ENCODE data around the gene GJA4. TPM values are rescaled to one million over a fixed set of nuclear protein-coding genes. Genes with fewer than 3 reads are reported as not detected.

The GJA4 gene
- 21.4 TPM for total RNA-seq

DNA sequence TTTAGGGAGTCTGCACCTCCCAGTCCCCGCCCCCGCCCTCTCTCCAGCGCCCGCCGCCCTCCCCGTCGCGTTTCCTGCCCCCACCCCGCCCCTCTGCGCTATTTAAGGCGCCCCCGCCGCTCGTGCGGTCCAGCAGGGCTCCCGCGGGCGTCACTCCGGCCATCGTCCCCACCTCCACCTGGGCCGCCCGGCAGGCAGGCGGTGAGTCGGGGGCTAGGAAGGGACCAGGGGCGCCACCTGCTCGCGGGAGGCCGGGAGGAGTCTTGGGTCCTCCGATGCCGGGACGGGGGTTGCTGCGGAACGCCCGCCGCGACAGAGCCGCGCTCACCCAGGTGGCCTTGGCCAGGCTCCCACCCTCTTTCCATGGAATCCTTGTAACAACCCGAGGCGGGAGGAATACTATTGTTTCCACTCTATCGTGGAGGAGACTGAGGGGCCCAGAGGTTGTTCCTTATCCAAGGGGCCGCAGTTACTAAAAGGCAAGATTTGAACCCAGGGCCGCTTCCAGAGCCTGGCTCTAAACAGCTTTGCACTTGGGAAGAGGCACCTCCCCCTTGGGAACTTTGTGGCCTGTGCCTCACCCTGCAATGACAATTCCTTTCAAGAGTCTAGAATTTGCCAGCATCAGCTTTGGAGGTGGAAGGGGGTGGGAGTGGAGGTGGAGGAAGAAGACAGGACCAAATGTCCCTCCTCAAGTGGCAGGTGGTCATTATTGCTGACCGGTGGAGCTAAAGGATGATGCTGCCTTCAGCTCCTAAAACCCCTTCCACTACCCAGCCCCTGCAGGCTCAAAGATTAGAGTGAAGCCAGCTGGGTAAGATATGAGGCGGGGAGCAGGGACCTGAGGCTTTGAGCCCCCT is at the start of gene GJA4:
TSS of gene GJA4 (plus strand) at position 132 of the 860 bp plus-strand sequence. CDS start 1,215 bp downstream, outside the sequence.
- H3K9me3 ChIP-seq (ENCODE audit: control insufficient read depth in 3 of 3, low read length in 3 of 3), result no peaks in the 10 kb centered on the region
- peak within 1 kb of the TSS; percentile 79 for H3K27ac ChIP-seq (ENCODE audit: low read depth, low read length)
- H3K4me1 ChIP-seq (ENCODE audit: control insufficient read depth in 3 of 3, insufficient read depth in 3 of 3, low read length in 3 of 3), result peaks cover 3 to 10% (median 8%) of the 10 kb centered on the region in 3 donors
- peak within 1 kb of the TSS in 2 of 3 donors; percentile 62 to 76 for H3K9ac ChIP-seq (ENCODE audit: low read depth in 1 of 3, low read length in 3 of 3)
- H3K36me3 ChIP-seq (ENCODE audit: control insufficient read depth in 3 of 3, insufficient read depth in 3 of 3, low read length in 3 of 3), result peaks cover 8 to 23% (median 10%) of the 10 kb centered on the region in 3 donors
- peaks cover 12 to 20% (median 13%) of the 10 kb centered on the region in 3 donors for H3K27me3 ChIP-seq (ENCODE audit: control insufficient read depth in 3 of 3, insufficient read depth in 3 of 3, low read length in 3 of 3)
- peak within 1 kb of the TSS; percentile 54 to 67 (median 61) for H3K4me3 ChIP-seq (ENCODE audit: low read length in 3 of 3)

DNA sequence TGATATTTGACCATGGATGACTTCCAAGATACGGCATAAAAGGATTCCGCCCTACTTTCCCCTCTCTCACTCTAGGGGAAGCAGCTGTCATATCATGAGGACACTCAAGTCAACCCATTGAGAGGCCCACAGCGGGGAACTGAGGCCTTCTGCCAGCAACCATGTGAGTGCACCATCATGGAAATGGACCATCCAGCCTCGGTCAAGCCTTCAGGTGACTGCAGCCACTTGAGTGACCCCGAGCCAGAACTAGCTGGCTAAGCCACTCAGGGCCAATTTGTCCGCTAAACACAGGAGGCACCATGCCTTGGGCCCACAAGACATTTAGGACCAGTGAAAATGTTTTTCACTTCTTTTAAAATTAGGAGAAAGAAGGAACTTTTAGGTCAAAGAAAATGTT is 49.0 kb upstream of the GJA4 start:
- no peak overlapping the region for H3K9ac ChIP-seq (ENCODE audit: low read depth in 1 of 3, low read length in 3 of 3)
- H3K27me3 ChIP-seq (ENCODE audit: control insufficient read depth in 3 of 3, insufficient read depth in 3 of 3, low read length in 3 of 3), result peaks cover 9 to 44% (median 34%) of the 10 kb centered on the region in 3 donors
- H3K36me3 ChIP-seq (ENCODE audit: control insufficient read depth in 3 of 3, insufficient read depth in 3 of 3, low read length in 3 of 3), result no peaks in the 10 kb centered on the region
- no peak overlapping the region for H3K27ac ChIP-seq (ENCODE audit: low read depth, low read length)
- H3K9me3 ChIP-seq (ENCODE audit: control insufficient read depth in 3 of 3, low read length in 3 of 3), result no peaks in the 10 kb centered on the region
- peaks cover 0 to 3% (median 0%) of the 10 kb centered on the region in 3 donors for H3K4me1 ChIP-seq (ENCODE audit: control insufficient read depth in 3 of 3, insufficient read depth in 3 of 3, low read length in 3 of 3)
- no peak overlapping the region for H3K4me3 ChIP-seq (ENCODE audit: low read length in 3 of 3)

DNA sequence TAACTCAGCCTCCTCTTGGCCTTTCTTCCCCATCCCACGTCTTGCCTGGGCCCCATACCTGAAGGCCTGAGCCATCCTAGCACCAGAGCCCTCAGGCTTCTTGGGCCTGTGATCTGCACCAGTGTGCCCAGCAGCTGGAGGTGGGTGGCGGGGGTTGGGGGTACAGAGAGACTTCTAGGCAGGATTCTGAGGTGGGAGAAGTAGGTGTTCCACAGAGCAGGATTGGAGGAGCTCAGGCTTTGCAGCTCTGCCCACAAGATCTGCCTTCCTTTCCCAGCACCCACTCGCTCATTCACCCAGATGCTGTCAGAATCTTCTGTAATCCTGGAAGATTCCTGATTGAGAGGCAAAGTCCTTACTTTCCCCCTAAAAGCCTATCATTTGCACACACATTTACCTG is 47.9 kb upstream of the GJA4 start:
- no peak overlapping the region for H3K27ac ChIP-seq (ENCODE audit: low read depth, low read length)
- peaks cover 0 to 3% (median 0%) of the 10 kb centered on the region in 3 donors for H3K4me1 ChIP-seq (ENCODE audit: control insufficient read depth in 3 of 3, insufficient read depth in 3 of 3, low read length in 3 of 3)
- H3K36me3 ChIP-seq (ENCODE audit: control insufficient read depth in 3 of 3, insufficient read depth in 3 of 3, low read length in 3 of 3), result no peaks in the 10 kb centered on the region
- peaks cover 9 to 44% (median 34%) of the 10 kb centered on the region in 3 donors for H3K27me3 ChIP-seq (ENCODE audit: control insufficient read depth in 3 of 3, insufficient read depth in 3 of 3, low read length in 3 of 3)
- H3K9ac ChIP-seq (ENCODE audit: low read depth in 1 of 3, low read length in 3 of 3), result no peak overlapping the region
- no peaks in the 10 kb centered on the region for H3K9me3 ChIP-seq (ENCODE audit: control insufficient read depth in 3 of 3, low read length in 3 of 3)
- no peak overlapping the region for H3K4me3 ChIP-seq (ENCODE audit: low read length in 3 of 3)

DNA sequence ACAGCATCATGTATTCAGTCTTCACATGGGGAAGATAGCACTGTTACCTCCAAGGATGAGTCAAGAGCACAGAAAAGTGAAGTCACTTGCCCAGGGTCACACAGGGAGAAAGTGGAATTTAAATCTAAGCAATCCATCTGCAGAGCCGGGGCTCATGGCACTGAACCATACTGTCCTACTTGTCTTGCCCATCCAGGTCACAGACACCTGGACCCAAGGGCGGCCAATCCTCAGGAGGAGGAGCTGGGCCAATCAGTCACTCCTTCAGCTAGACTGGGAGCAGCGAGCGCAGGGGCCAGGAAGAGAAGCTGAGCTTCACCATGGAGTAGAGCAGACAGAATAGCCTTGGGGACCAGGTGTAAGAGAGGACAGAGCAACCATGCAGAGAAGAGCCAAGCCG is 47.1 kb upstream of the GJA4 start:
- peaks cover 9 to 40% (median 34%) of the 10 kb centered on the region in 3 donors for H3K27me3 ChIP-seq (ENCODE audit: control insufficient read depth in 3 of 3, insufficient read depth in 3 of 3, low read length in 3 of 3)
- H3K4me3 ChIP-seq (ENCODE audit: low read length in 3 of 3), result no peak overlapping the region
- no peak overlapping the region for H3K9ac ChIP-seq (ENCODE audit: low read depth in 1 of 3, low read length in 3 of 3)
- peaks cover 0 to 3% (median 0%) of the 10 kb centered on the region in 3 donors for H3K4me1 ChIP-seq (ENCODE audit: control insufficient read depth in 3 of 3, insufficient read depth in 3 of 3, low read length in 3 of 3)
- no peak overlapping the region for H3K27ac ChIP-seq (ENCODE audit: low read depth, low read length)
- no peaks in the 10 kb centered on the region for H3K9me3 ChIP-seq (ENCODE audit: control insufficient read depth in 3 of 3, low read length in 3 of 3)
- H3K36me3 ChIP-seq (ENCODE audit: control insufficient read depth in 3 of 3, insufficient read depth in 3 of 3, low read length in 3 of 3), result no peaks in the 10 kb centered on the region

DNA sequence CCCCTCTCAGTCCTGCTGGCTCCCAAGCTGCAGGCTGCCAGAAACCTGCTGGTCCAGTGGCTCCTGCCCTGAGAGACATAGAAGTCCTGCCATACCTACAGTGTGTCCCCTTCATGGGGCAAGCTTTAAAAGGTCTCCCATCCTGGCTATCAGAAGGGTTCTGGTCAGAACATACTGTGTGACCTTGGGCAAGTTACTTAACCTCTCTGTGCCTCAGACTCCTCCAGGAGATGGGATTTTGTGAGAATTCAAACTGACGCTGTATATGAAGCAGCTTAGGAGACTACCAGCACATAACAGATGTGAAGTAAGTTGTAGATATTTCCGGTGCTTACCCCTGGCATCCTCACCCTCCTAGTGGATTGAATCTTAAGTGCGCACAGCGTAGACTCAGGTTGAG is 46.7 kb upstream of the GJA4 start:
- H3K27ac ChIP-seq (ENCODE audit: low read depth, low read length), result no peak overlapping the region
- H3K4me3 ChIP-seq (ENCODE audit: low read length in 3 of 3), result no peak overlapping the region
- no peak overlapping the region for H3K9ac ChIP-seq (ENCODE audit: low read depth in 1 of 3, low read length in 3 of 3)
- H3K27me3 ChIP-seq (ENCODE audit: control insufficient read depth in 3 of 3, insufficient read depth in 3 of 3, low read length in 3 of 3), result peaks cover 9 to 40% (median 34%) of the 10 kb centered on the region in 3 donors
- H3K36me3 ChIP-seq (ENCODE audit: control insufficient read depth in 3 of 3, insufficient read depth in 3 of 3, low read length in 3 of 3), result no peaks in the 10 kb centered on the region
- H3K4me1 ChIP-seq (ENCODE audit: control insufficient read depth in 3 of 3, insufficient read depth in 3 of 3, low read length in 3 of 3), result peaks cover 0 to 3% (median 0%) of the 10 kb centered on the region in 3 donors
- H3K9me3 ChIP-seq (ENCODE audit: control insufficient read depth in 3 of 3, low read length in 3 of 3), result no peaks in the 10 kb centered on the region

DNA sequence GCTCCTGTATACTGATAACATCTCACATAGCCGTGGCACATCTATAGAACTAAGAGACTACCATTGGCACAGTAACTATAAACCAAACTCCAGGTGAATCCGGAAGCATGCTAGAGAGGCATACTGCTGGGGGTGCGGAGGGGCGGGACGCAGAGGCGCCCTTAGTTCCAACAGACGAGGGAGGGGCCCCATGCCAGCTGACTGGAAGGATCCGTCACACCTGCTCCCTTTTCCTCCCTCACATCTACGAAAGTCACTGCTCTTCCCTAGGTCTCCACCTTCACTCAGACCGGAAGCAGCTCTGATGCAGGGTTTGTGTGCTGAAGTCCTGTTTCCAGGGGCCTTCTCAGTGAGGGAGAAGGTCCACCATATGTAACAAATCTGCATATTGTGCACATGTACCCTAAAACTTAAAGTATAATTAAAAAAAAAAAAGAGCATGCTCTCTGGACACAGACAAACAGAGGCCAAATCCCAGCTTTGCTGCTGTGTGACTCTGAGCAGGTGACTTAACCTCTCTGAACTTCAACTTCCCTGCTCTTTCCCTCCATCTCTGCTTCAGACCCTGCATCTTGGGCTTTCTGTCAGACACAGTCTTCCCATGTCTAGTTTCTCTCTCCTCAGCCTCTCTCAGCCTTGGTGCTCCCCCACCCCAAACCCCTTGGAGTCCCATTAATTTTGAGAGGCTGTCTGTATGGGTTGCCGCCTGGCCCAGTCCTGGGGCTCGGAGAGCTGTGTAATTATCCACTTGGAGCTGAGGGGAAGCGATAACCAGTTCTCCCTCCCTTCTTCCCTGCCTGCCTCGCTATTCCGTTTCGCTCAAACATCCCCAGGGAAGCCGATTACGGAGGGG is 45.8 kb upstream of the GJA4 start:
- Histone ChIP-seq H3K4me1 (ENCODE audit: control insufficient read depth in 3 of 3, insufficient read depth in 3 of 3, low read length in 3 of 3) (peaks cover 0 to 3% (median 0%) of the 10 kb centered on the region in 3 donors), H3K9me3 (ENCODE audit: control insufficient read depth in 3 of 3, low read length in 3 of 3) (no peaks in the 10 kb centered on the region), H3K27ac (ENCODE audit: low read depth, low read length) (no peak overlapping the region), H3K9ac (ENCODE audit: low read depth in 1 of 3, low read length in 3 of 3) (no peak overlapping the region), H3K4me3 (ENCODE audit: low read length in 3 of 3) (no peak overlapping the region), H3K36me3 (ENCODE audit: control insufficient read depth in 3 of 3, insufficient read depth in 3 of 3, low read length in 3 of 3) (no peaks in the 10 kb centered on the region), H3K27me3 (ENCODE audit: control insufficient read depth in 3 of 3, insufficient read depth in 3 of 3, low read length in 3 of 3) (peaks cover 9 to 36% (median 27%) of the 10 kb centered on the region in 3 donors)

DNA sequence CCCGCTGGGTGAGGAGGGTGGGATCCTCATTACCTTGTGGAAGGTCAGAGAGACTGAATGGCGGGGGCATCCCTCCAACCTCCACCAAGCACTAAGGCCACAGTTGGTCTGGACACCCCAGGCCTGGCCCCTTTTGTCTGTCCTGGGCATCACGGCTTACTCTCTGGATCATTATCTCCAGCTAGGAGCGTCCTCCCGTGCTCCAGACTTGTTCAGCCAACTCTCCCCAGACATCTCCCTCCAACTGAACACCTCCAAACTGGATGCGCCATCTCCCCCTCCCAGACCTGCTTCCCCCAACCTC is 45.2 kb upstream of the GJA4 start:
- Histone ChIP-seq H3K4me1 (ENCODE audit: control insufficient read depth in 3 of 3, insufficient read depth in 3 of 3, low read length in 3 of 3) (peaks cover 0 to under 1% (median 0%) of the 10 kb centered on the region in 3 donors), H3K4me3 (ENCODE audit: low read length in 3 of 3) (no peak overlapping the region), H3K36me3 (ENCODE audit: control insufficient read depth in 3 of 3, insufficient read depth in 3 of 3, low read length in 3 of 3) (no peaks in the 10 kb centered on the region), H3K27ac (ENCODE audit: low read depth, low read length) (no peak overlapping the region), H3K9ac (ENCODE audit: low read depth in 1 of 3, low read length in 3 of 3) (no peak overlapping the region), H3K9me3 (ENCODE audit: control insufficient read depth in 3 of 3, low read length in 3 of 3) (no peaks in the 10 kb centered on the region), H3K27me3 (ENCODE audit: control insufficient read depth in 3 of 3, insufficient read depth in 3 of 3, low read length in 3 of 3) (peaks cover 9 to 33% (median 23%) of the 10 kb centered on the region in 3 donors)

DNA sequence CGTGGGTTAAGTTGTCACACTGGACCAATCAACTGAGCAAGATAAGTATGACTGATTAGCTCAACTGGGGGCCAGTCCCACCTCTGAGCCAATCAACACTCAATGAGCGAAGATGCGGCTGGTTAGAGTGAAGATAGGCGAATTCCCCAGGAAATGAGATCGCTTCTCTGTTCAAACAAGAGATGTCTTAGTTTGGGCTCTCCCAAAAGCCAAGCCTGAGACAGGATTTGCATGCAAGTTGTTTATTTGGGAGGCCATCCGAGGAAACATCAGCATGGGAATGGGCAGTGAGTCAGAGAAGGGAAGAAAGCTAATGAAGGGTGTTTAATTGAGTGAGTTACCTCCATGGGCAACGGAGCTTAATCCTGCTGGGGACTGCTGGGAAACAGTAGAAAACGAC is 42.8 kb upstream of the GJA4 start:
- no peak overlapping the region for H3K9ac ChIP-seq (ENCODE audit: low read depth in 1 of 3, low read length in 3 of 3)
- peaks cover 9 to 27% (median 23%) of the 10 kb centered on the region in 3 donors for H3K27me3 ChIP-seq (ENCODE audit: control insufficient read depth in 3 of 3, insufficient read depth in 3 of 3, low read length in 3 of 3)
- no peak overlapping the region for H3K4me3 ChIP-seq (ENCODE audit: low read length in 3 of 3)
- no peaks in the 10 kb centered on the region for H3K36me3 ChIP-seq (ENCODE audit: control insufficient read depth in 3 of 3, insufficient read depth in 3 of 3, low read length in 3 of 3)
- H3K9me3 ChIP-seq (ENCODE audit: control insufficient read depth in 3 of 3, low read length in 3 of 3), result no peaks in the 10 kb centered on the region
- H3K4me1 ChIP-seq (ENCODE audit: control insufficient read depth in 3 of 3, insufficient read depth in 3 of 3, low read length in 3 of 3), result no peaks in the 10 kb centered on the region
- H3K27ac ChIP-seq (ENCODE audit: low read depth, low read length), result no peak overlapping the region

DNA sequence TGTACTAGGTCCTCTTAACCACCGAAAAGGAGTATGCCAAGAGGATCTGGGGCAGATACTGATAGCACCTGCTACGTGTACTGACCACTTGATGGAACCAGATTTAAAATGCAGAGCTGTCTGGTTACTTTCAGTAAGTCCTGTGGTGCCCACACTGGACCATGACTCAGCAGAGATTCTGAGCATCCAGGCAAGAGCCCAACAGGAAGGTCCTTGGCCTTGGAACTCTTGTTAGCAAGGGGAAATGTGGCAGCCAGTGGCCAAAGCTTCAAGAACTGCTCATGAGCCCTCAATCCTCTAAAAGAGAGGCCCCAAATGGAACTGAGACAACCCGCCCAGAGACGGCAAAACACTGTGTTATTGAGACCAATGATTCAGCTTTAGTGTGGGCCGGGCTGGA is 42.2 kb upstream of the GJA4 start:
- H3K27ac ChIP-seq (ENCODE audit: low read depth, low read length), result no peak overlapping the region
- H3K9ac ChIP-seq (ENCODE audit: low read depth in 1 of 3, low read length in 3 of 3), result no peak overlapping the region
- no peaks in the 10 kb centered on the region for H3K36me3 ChIP-seq (ENCODE audit: control insufficient read depth in 3 of 3, insufficient read depth in 3 of 3, low read length in 3 of 3)
- peaks cover 9 to 22% (median 18%) of the 10 kb centered on the region in 3 donors for H3K27me3 ChIP-seq (ENCODE audit: control insufficient read depth in 3 of 3, insufficient read depth in 3 of 3, low read length in 3 of 3)
- H3K9me3 ChIP-seq (ENCODE audit: control insufficient read depth in 3 of 3, low read length in 3 of 3), result no peaks in the 10 kb centered on the region
- H3K4me1 ChIP-seq (ENCODE audit: control insufficient read depth in 3 of 3, insufficient read depth in 3 of 3, low read length in 3 of 3), result no peaks in the 10 kb centered on the region
- no peak overlapping the region for H3K4me3 ChIP-seq (ENCODE audit: low read length in 3 of 3)

DNA sequence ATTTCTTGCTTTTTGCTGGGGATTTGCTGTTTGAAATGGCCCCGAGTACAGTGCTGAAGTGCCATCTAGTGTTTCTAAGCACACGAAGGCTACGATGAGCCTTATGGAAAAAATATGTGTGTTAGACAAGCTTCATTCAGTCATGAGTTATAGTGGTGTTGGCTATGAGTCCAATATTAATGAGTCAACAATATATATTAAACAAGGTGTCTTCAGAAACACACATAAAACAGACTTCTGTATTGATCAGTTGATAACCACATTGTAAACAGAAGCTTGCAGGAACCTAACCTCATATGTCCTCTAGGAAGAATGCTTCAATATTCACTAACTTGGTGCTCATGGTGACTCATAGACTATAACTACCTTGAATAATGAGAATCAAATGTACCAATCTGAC is 39.6 kb upstream of the GJA4 start:
- H3K9me3 ChIP-seq (ENCODE audit: control insufficient read depth in 3 of 3, low read length in 3 of 3), result no peaks in the 10 kb centered on the region
- no peak overlapping the region for H3K9ac ChIP-seq (ENCODE audit: low read depth in 1 of 3, low read length in 3 of 3)
- no peak overlapping the region for H3K4me3 ChIP-seq (ENCODE audit: low read length in 3 of 3)
- no peak overlapping the region for H3K27ac ChIP-seq (ENCODE audit: low read depth, low read length)
- peaks cover 0 to 2% (median 1%) of the 10 kb centered on the region in 3 donors for H3K27me3 ChIP-seq (ENCODE audit: control insufficient read depth in 3 of 3, insufficient read depth in 3 of 3, low read length in 3 of 3)
- H3K4me1 ChIP-seq (ENCODE audit: control insufficient read depth in 3 of 3, insufficient read depth in 3 of 3, low read length in 3 of 3), result no peaks in the 10 kb centered on the region
- H3K36me3 ChIP-seq (ENCODE audit: control insufficient read depth in 3 of 3, insufficient read depth in 3 of 3, low read length in 3 of 3), result no peaks in the 10 kb centered on the region
